ENCODE measurements around the gene TNNC2.
"Not testable (repeated sequence)": the region's sequence is repeated elsewhere in the genome, so short reads cannot be mapped to it uniquely, and the experiment has no call there.

Gene TNNC2

GRCh38 chr20:45818239-45818638 is 8.9 kb downstream of the TNNC2 start:
- no peak for DNase-seq

DNA sequence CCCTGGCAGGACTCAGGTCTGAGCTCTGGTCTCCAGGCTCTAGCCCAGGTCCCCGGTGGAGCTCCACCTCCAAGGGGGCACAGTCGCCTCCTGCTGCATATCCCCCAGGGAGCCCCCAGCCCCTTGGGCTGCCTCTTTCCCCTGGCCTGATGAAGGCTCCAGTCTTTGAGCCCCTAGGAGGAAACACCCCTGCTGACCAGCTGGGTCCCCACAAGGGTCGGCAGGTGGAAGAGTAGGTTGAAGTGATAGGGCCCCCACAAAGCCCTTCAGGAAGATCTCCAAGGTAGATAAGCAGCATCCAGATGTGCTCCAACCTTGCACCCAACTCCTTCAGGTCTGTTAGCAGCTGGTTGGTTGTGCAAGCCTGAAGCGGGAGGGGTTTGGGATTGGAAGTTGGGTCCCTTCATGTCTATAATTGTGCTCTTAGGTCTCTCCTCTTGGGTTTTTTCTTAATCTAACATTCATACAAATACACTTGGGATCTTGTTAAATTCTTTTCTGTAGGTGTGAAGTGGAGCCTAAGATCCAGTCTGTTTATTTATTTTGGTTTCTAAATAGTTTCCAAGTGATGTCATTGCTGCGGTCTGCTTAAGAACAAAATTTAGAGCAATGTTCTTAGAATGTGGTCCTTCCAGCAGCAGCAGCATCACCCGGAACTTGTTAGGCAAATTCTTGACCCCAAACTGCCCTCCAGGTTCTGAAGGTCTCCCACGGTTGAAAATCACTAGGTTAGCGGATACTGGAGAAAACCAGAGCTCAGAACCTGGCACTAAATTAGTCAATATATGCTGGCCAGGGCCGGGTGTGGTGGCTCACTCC is 9.5 kb downstream of the TNNC2 start:
- no peak for DNase-seq

- no peak for DNase-seq
Measured at GRCh38 chr20:45816951-45817350, 10.2 kb downstream of the TNNC2 start.

GRCh38 chr20:45814314-45814713 is 12.8 kb downstream of the TNNC2 start:
- DNase-seq, result no peak

DNA sequence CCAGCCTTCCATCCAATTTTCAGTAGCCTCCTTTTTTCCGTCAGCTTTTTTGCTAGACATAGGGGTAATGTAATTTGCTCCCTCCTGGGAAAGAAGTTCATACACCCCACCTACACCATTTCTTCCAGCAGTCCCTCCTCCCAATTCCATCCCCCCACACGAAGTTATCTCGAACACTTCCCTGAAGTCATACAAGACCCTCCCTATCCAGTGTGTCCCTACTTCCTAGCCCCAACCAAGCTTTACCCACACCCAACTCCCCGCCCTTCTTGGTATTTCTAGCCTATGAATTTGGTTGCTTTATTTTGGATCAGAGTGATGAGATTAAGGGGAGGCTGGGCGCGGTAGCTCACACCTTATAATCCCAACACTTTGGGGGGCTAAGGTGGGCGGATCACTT is 13.6 kb downstream of the TNNC2 start:
- DNase-seq, result no peak

DNA sequence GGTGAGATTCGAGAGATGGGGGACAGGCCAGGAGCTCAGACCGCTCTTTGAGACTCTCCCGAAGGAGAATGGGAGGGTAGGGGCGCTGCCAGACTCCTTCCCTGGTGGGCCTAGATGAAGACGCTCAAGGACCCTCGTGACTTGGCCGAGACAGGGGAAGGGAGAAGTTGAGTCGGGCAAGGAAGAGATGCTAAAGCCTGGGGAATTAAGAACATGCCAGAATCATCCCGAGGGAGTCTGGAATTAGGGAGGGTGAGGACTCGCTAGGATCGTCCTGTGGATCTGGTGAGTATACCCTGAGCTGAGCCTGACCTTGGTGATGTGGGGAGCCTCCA is 14.1 kb downstream of the TNNC2 start:
- no peak for DNase-seq

DNA sequence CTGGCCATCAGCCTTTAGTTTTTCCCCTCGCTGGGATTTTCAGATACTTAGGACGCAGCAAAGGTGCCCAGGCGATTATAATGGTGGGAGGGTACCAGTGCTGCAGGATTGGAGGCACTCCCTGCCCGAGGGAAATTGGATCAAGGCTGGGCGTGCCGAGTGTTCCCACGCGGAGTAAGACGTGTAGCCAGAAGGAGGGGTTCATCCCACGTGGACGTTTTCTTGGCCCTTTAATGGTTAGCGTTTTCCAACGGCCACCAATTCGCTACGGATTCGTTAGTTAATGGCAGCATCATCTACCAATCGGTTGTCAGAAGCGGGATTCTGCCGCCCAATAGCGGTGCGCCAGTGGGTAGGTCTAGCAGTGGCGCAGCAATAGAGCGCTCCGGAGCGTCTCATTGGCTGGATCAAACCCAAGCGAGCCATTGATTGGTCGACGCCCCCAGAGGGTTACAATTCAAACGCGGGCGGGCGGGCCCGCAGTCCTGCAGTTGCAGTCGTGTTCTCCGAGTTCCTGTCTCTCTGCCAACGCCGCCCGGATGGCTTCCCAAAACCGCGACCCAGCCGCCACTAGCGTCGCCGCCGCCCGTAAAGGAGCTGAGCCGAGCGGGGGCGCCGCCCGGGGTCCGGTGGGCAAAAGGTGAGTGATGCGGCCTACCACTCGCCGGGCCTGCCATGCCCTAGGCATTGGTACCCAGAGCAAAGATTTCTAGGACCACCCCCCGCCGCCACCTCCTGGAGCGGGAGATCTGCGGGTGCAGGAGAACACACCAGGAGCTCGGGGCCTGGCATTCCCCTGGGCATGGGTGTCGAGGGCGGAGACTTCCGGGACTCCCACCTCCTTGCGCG is 14.7 kb downstream of the TNNC2 start, which contains the start of gene UBE2C:
Gene UBE2C (plus strand): TSS at position 488 of the 849 bp plus-strand sequence. CDS start 52 bp downstream, at position 540.
- DNase-seq, result peak; percentile 75 to 94

- no peak for DNase-seq
Measured at GRCh38 chr20:45810191-45810970, 16.7 kb downstream of the TNNC2 start.

DNA sequence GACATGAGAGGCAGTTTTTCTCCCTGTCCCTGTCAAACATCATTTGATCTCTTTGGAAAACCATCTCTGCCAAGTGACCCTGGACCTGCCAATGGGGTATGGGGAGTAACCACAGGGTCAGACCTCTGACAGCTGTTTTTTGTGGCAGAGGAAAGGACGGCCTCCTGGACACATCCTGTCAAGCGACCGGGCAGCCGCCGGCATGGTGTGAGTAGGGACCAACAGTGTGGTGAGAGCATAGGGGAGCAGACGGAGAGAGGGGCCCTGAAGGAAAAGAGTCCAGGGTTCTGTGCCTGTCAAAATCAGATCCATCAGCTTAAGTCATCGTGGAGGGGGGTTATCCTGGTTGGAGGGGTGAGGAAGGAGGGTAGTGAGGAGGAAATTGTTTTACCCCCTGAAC is 25.3 kb downstream of the TNNC2 start:
- DNase-seq, result no peak

DNA sequence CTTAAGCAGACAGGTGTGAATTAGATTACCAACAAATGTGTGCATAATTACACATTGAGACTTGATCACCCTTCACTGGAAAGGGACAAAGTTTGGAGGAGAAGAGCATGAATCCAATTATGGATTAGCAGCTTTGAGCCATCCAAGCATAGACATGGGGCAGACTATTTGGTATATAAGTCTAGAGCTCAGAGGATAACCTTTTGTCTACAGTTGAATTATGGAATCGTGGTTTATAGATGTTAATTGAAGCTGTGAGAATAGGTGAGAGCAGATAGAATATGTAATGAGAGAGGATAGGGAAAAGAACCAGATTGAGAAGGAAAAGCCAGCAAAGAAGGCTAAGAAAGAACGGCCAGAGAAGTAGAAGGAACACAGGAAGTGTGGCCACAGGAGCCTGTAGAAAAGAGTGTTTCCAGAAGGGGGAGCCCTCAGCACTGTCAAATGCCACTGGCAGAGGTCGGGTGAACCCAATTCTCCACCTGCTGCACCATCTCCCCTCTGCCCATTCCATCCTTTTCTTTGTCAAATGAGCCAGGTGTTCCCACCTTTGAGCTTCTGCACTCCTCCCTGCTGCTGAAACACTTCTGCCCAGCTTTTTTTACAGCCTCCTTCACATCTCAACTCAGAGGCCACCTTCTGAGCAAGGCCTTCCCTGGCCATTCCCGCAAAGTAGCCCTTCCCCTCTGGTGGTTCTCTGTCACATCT is 28.0 kb downstream of the TNNC2 start:
- DNase-seq, result peak in 1 of 2 experiments; percentile 16

- not testable (repeated sequence) for DNase-seq
Measured at GRCh38 chr20:45797955-45798354, 29.2 kb downstream of the TNNC2 start.

GRCh38 chr20:45797510-45797909 is 29.6 kb downstream of the TNNC2 start:
- not testable (repeated sequence) for DNase-seq

DNA sequence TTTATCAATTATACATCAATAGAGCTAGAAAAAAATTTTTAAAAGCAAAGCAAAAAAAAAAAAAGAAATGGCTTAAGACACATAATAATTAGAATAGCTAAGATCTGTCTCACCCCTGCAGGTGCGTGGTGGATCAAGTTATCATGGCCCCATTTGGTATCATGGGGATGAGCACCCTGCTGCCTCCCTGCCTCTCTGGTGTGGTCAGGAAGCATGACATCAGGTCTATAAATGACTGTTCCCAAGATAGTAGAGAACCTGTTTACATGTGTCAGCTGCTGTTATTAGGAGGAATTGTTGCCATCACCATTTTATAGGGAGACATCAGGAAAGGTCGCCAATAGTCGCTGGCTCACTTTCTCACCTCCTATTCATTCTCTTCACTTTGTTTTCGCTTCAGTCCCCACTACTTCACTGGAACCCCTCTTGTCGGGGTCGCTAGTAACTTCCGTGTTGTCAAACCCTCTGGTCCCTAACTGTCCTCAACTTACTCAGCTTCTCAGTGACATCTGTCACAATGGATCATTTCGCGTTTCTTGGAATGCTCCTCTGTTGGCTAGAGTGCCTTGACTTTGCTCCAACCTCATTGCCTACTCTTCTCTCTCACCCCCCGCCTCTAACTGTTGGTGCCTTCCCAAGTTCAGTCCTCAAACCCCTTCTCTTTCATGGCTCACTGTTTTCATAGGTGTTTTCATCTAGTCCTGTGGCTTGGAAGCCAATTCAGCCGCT is 30.6 kb downstream of the TNNC2 start:
- DNase-seq, result no peak

DNA sequence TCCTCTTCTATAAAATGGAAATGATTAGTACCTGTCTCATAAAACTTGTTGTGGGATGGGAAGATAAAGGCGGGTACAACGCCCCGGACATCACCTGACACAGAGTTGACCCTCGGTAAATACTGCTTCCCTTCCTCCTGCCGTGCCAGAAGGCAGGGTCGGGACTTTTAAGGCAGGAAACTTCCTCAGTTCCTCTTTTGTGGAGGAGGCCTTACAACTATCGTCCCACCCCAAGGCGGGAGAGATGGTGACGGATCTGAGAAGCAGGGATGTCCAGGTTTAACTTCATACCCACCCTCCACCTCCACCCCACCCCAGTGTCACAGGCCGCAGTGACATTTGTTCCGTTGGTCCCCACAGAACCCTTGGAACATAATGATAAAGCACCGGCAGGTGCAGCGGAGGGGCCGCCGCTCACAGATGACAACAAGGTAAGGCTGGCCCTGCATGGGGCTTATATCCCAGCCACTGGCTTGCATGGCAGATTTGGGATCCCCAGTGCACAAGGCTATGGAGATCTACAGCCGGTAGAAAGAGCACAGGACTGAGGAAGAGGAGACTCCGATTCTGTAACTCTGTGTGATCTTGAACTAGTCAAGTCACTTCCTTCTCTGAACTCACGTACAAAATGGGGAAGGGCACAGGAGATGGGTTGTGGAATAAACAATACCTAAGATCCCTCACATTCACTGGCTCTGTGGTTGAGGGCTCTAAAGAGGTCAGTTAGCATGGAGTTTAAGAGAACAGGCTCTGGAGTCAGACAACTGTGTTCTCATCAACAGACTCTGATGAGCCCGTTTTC is 34.6 kb downstream of the TNNC2 start:
- no peak for DNase-seq

- no peak for DNase-seq
Measured at GRCh38 chr20:45788351-45788750, 38.8 kb downstream of the TNNC2 start.

- DNase-seq, result no peak
Measured at GRCh38 chr20:45783656-45784294, 43.3 kb downstream of the TNNC2 start.

DNA sequence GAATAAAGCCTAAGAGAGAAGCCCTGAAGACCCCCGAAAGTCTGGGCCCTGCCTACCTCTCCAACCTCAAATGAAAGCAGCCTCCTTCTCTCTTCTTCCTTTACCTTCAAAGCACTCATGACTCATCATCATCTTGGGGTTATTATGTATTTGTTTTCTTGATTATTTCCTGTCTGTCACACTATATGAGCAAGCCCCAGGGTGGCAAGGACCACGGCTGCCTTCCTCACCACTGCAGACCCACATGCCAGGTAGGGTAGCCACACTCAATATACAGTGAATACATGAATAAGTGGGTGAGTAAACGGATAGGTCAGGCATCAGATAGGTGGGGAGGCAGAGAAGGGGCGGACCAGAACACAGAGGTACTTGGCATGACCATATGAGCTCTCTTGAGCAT is 44.2 kb downstream of the TNNC2 start:
- no peak for DNase-seq

DNA sequence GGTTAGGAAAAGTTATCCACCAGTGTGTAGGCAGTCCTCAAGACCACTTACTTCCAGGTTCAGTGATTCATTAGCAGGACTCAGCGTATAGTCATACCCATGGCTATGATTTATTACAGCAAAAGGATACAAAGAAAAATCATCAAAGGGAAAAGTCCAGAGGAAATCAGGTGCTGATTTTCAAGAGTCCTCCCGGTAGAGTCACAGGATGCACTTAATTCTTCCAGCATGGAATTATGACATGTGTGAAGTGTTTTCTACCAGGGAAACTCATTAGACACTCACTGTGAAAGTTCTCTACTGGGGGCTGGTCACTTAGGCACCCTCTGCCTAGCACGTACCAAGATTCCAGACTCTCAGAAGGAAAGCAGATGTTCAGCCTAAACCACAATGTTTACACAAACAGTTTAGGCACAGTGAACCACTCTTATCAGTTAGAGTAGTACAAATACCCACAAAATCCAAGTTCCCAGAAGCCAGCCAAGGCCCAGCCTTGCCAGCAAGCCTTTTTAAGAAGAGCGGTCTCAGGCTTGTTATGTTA is 45.7 kb downstream of the TNNC2 start:
- no peak for DNase-seq

DNA sequence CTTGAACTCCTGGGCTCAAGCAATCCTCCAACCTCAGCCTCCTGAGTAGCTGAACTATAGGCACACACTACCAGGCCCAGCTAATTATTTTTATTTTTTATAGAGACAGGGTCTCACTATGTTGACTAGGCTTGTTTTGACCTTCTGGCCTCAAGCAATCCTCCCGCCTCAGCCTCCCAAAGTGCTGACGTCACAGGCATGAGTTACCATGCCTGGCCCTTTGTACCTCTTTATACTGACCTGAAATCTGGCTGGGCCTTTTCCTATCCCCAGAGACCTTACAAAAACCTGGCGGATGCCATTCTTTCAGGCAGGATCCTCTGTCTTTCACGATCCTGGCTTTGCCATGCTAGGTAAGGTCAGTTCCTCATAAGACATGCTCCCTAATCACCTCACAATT is 47.0 kb downstream of the TNNC2 start:
- DNase-seq, result no peak
